Measurements from ENCODE around the gene C11orf68.
A peak's percentile ranks its signal among the peaks of the same experiment; 100 is the strongest.

C11orf68 gene

GRCh38 chr11:65900899-65901180 is 18.0 kb downstream of the C11orf68 start:
- TF ChIP-seq EZH2 (IDR thresholded peaks at IDR 0.05; ENCODE audit: borderline replicate concordance, low read length), result no peak
- TF ChIP-seq CTCF (IDR thresholded peaks at IDR 0.05; ENCODE audit: low read length), result no peak
- H4K20me1 ChIP-seq (ENCODE audit: insufficient read depth, low read length), result no peaks in the 10 kb centered on the region
- H3K9me2 ChIP-seq (ENCODE audit: low read depth, low read length), result no peaks in the 10 kb centered on the region
- H3K4me1 ChIP-seq (ENCODE audit: insufficient read depth, low read length, severe bottlenecking), result peaks cover 19% of the 10 kb centered on the region
- no peaks in the 10 kb centered on the region for H3F3A ChIP-seq (ENCODE audit: insufficient read depth, low read length)
- H3K4me3 ChIP-seq (ENCODE audit: low read depth, low read length, poor library complexity, severe bottlenecking), result peak overlapping the region; percentile 57
- no peak overlapping the region for H2AFZ ChIP-seq (ENCODE audit: low read length)
- no peaks in the 10 kb centered on the region for H3K36me3 ChIP-seq (ENCODE audit: insufficient read depth, low read length)
- no peak overlapping the region for H3K27ac ChIP-seq (ENCODE audit: low read depth, low read length, poor library complexity, severe bottlenecking)
- peaks cover 9% of the 10 kb centered on the region; the same call in 1 of the 2 replicates for H3K27me3 ChIP-seq (ENCODE audit: insufficient read depth, low read length)
- no peaks in the 10 kb centered on the region for H3K79me2 ChIP-seq (ENCODE audit: insufficient read depth, low read length)
- peak overlapping the region; percentile 68 for H3K4me2 ChIP-seq (ENCODE audit: low read length)
- no peaks in the 10 kb centered on the region for H3K9me3 ChIP-seq (ENCODE audit: low read length)
- H3K9ac ChIP-seq (ENCODE audit: low read length), result no peak overlapping the region

- Histone ChIP-seq H3K36me3 (ENCODE audit: insufficient read depth, low read length) (no peaks in the 10 kb centered on the region), H3K4me2 (ENCODE audit: low read length) (peak within 1 kb of the TSS; percentile 68), H3F3A (ENCODE audit: insufficient read depth, low read length) (no peaks in the 10 kb centered on the region), H4K20me1 (ENCODE audit: insufficient read depth, low read length) (no peaks in the 10 kb centered on the region), H3K9me2 (ENCODE audit: low read depth, low read length) (no peaks in the 10 kb centered on the region), H3K4me1 (ENCODE audit: insufficient read depth, low read length, severe bottlenecking) (peaks cover 19% of the 10 kb centered on the region), H3K9me3 (ENCODE audit: low read length) (no peaks in the 10 kb centered on the region), H3K4me3 (ENCODE audit: low read depth, low read length, poor library complexity, severe bottlenecking) (peak within 1 kb of the TSS; percentile 57), H3K79me2 (ENCODE audit: insufficient read depth, low read length) (no peaks in the 10 kb centered on the region), H3K27me3 (ENCODE audit: insufficient read depth, low read length) (peaks cover 9% of the 10 kb centered on the region; the same call in 1 of the 2 replicates), H2AFZ (ENCODE audit: low read length) (no peak within 1 kb of the TSS), H3K9ac (ENCODE audit: low read length) (peak within 1 kb of the TSS; percentile 21; the same call in 1 of the 2 replicates), H3K27ac (ENCODE audit: low read depth, low read length, poor library complexity, severe bottlenecking) (no peak within 1 kb of the TSS)
- TF ChIP-seq EZH2 (IDR thresholded peaks at IDR 0.05; ENCODE audit: borderline replicate concordance, low read length) (no peak), CTCF (IDR thresholded peaks at IDR 0.05; ENCODE audit: low read length) (no peak)
These were observed 18.6 kb downstream of the C11orf68 start, which contains the start of gene FOSL1 for GRCh38 chr11:65900125-65900898. FOSL1 (minus strand) TSS chr11:65900388; CDS start chr11:65900339, 49 bp downstream.

- Histone ChIP-seq H4K20me1 (ENCODE audit: insufficient read depth, low read length) (no peaks in the 10 kb centered on the region), H3K27ac (ENCODE audit: low read depth, low read length, poor library complexity, severe bottlenecking) (no peak overlapping the region), H2AFZ (ENCODE audit: low read length) (no peak overlapping the region), H3K4me2 (ENCODE audit: low read length) (peak overlapping the region; percentile 68), H3K27me3 (ENCODE audit: insufficient read depth, low read length) (peaks cover 9% of the 10 kb centered on the region; the same call in 1 of the 2 replicates), H3K9ac (ENCODE audit: low read length) (peak overlapping the region; percentile 21; the same call in 1 of the 2 replicates), H3K9me2 (ENCODE audit: low read depth, low read length) (no peaks in the 10 kb centered on the region), H3F3A (ENCODE audit: insufficient read depth, low read length) (no peaks in the 10 kb centered on the region), H3K9me3 (ENCODE audit: low read length) (no peaks in the 10 kb centered on the region), H3K4me1 (ENCODE audit: insufficient read depth, low read length, severe bottlenecking) (peaks cover 19% of the 10 kb centered on the region), H3K79me2 (ENCODE audit: insufficient read depth, low read length) (no peaks in the 10 kb centered on the region), H3K4me3 (ENCODE audit: low read depth, low read length, poor library complexity, severe bottlenecking) (peak overlapping the region; percentile 57), H3K36me3 (ENCODE audit: insufficient read depth, low read length) (no peaks in the 10 kb centered on the region)
- TF ChIP-seq CTCF (IDR thresholded peaks at IDR 0.05; ENCODE audit: low read length) (no peak), EZH2 (IDR thresholded peaks at IDR 0.05; ENCODE audit: borderline replicate concordance, low read length) (no peak)
These were observed 19.3 kb downstream of the C11orf68 start for GRCh38 chr11:65899356-65900124.

All from OCI-LY1 (cell line).